ENCODE measurements around the gene ZNF462. TPM values are rescaled to one million over a fixed set of nuclear protein-coding genes. Genes with fewer than 3 reads are reported as not detected.

Gene ZNF462
- total RNA-seq, 4 donors from 2014 or later: 19.1 to 57.9 (median 35.6) TPM

- Histone ChIP-seq H3K9me3 (no peaks in the 10 kb centered on the region), H3K36me3 (peaks cover 0 to 8% of the 10 kb centered on the region in 2 donors), H3K27ac (peak overlapping the region in 2 of 4 donors; percentile 7 to 43), H3K27me3 (no peaks in the 10 kb centered on the region), H3K4me3 (no peak overlapping the region), H3K4me1 (peaks cover 22 to 66% (median 29%) of the 10 kb centered on the region in 3 donors)
- TF ChIP-seq POLR2A (IDR thresholded peaks at IDR 0.05): no peak
- 98 to 100% methylated on average over 3 to 5 of the region's 5 CpGs for WGBS, 2 donors (ENCODE audit: low coverage in 1 of 2)
- ATAC-seq: no peak
These were observed 56.0 kb downstream of the ZNF462 start for GRCh38 chr9:106918825-106919509.

DNA sequence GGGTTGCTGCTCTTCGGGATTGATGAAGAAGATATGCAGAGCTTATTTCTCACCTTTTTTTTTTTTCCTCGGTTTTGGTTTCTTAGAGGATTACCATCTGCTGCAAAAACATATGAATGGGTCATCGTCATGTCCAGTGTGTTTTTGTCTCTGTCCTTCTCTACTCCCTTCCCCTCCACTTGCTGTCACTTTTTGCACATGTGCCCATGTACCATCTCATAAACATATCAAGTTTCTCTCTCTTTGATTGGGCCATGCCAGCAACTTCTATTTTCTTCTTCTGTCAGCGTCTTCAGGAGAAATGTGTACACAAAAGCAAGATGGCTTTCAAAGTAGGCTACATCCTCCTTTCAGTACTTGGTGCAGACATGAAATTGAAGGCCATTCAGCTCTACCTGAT is 57.1 kb downstream of the ZNF462 start:
- ATAC-seq: no peak
- H3K4me1 ChIP-seq: peaks cover 22 to 66% (median 29%) of the 10 kb centered on the region in 3 donors
- no peak for TF ChIP-seq POLR2AphosphoS5 (IDR thresholded peaks at IDR 0.05)
- TF ChIP-seq, protein P1, sequence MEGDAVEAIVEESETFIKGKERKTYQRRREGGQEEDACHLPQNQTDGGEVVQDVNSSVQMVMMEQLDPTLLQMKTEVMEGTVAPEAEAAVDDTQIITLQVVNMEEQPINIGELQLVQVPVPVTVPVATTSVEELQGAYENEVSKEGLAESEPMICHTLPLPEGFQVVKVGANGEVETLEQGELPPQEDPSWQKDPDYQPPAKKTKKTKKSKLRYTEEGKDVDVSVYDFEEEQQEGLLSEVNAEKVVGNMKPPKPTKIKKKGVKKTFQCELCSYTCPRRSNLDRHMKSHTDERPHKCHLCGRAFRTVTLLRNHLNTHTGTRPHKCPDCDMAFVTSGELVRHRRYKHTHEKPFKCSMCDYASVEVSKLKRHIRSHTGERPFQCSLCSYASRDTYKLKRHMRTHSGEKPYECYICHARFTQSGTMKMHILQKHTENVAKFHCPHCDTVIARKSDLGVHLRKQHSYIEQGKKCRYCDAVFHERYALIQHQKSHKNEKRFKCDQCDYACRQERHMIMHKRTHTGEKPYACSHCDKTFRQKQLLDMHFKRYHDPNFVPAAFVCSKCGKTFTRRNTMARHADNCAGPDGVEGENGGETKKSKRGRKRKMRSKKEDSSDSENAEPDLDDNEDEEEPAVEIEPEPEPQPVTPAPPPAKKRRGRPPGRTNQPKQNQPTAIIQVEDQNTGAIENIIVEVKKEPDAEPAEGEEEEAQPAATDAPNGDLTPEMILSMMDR (IDR thresholded peaks at IDR 0.05): no peak
- TF ChIP-seq POLR2A (IDR thresholded peaks at IDR 0.05): no peak
- peak overlapping the region in 3 of 4 donors; percentile 74 to 80 (median 77) for H3K27ac ChIP-seq
- H3K36me3 ChIP-seq: peaks cover 0 to 19% of the 10 kb centered on the region in 2 donors
- H3K9me3 ChIP-seq: no peaks in the 10 kb centered on the region
- 95 to 98% methylated on average over 3 to 4 of the region's 4 CpGs for WGBS, 2 donors (ENCODE audit: low coverage in 1 of 2)
- no peaks in the 10 kb centered on the region for H3K27me3 ChIP-seq
- no peak overlapping the region for H3K4me3 ChIP-seq

- Histone ChIP-seq H3K27ac (peak overlapping the region; percentile 74 to 92 (median 78)), H3K27me3 (no peaks in the 10 kb centered on the region), H3K4me1 (peaks cover 22 to 65% (median 29%) of the 10 kb centered on the region in 3 donors), H3K4me3 (peak overlapping the region in 1 of 2 donors; percentile 14), H3K9me3 (no peaks in the 10 kb centered on the region), H3K36me3 (peaks cover 0 to 26% of the 10 kb centered on the region in 2 donors)
- ATAC-seq: no peak
- WGBS, 2 donors (ENCODE audit: low coverage in 1 of 2): 30 to 57% methylated on average over 2 to 4 of the region's 4 CpGs
- TF ChIP-seq POLR2AphosphoS5 (IDR thresholded peaks at IDR 0.05) (no peak), POLR2A (IDR thresholded peaks at IDR 0.05) (no peak), EP300 (IDR thresholded peaks at IDR 0.05) (no peak)
- TF ChIP-seq, protein P1 (IDR thresholded peaks at IDR 0.05): no peak
These were observed 57.8 kb downstream of the ZNF462 start for GRCh38 chr9:106920701-106921283.

DNA sequence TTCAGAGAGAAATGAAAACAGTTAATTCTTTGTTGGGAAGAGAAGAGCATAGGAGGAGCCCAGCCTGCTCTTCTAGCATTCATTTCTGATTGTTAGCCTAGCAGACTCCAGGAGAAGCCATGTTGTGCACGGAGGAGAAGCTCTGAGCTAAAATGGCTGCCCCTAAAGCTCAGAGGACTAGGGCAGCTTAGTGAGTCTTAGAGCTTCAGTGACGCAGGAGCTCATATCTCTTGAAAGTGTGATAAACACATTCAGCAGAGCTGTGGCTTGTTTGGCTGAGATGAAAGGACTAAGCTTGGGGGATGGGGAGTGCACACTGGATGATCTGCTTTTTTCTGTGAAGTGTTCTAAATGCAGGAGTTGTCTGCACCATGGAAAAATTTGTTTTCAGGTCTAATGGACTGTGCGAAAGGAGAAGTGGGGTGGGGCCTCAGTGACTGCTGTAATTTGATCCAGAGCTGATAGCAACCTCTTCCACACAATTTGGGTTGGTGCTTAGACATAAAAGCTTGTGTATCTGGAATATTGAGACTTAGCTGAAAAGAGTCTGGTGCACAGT is 58.5 kb downstream of the ZNF462 start:
- Histone ChIP-seq H3K4me3 (peak overlapping the region in 1 of 2 donors; percentile 14), H3K36me3 (peaks cover 0 to 33% of the 10 kb centered on the region in 2 donors), H3K27ac (peak overlapping the region; percentile 74 to 92 (median 78)), H3K27me3 (no peaks in the 10 kb centered on the region), H3K4me1 (peaks cover 20 to 59% (median 26%) of the 10 kb centered on the region in 3 donors), H3K9me3 (no peaks in the 10 kb centered on the region)
- WGBS, 2 donors (ENCODE audit: low coverage in 1 of 2): 11 to 14% methylated on average over 1 to 3 of the region's 3 CpGs
- ATAC-seq: peak; percentile 69
- TF ChIP-seq EP300 (IDR thresholded peaks at IDR 0.05) (no peak), POLR2AphosphoS5 (IDR thresholded peaks at IDR 0.05) (peak; percentile 28)

GRCh38 chr9:106922026-106922425 is 59.1 kb downstream of the ZNF462 start:
- no peak for TF ChIP-seq POLR2AphosphoS5 (IDR thresholded peaks at IDR 0.05)
- TF ChIP-seq, protein P1 (IDR thresholded peaks at IDR 0.05): no peak
- no peak for TF ChIP-seq POLR2A (IDR thresholded peaks at IDR 0.05)
- no peak for TF ChIP-seq EP300 (IDR thresholded peaks at IDR 0.05)
- Histone ChIP-seq H3K4me3 (no peak overlapping the region), H3K9me3 (no peaks in the 10 kb centered on the region), H3K27me3 (no peaks in the 10 kb centered on the region), H3K27ac (peak overlapping the region; percentile 74 to 92 (median 78)), H3K4me1 (peaks cover 18 to 53% (median 23%) of the 10 kb centered on the region in 3 donors), H3K36me3 (peaks cover 0 to 39% of the 10 kb centered on the region in 2 donors)
- no peak for ATAC-seq
- 47 to 58% methylated on average over 1 of the region's 1 CpG for WGBS, 2 donors (ENCODE audit: low coverage in 1 of 2)
